DMS153 treated with DMSO at 0.1 percent for 48 hours (cell line): ENCODE measurements around the gene HAT1.

Experiments
- DNase-seq: peaks from one replicate; lab custom pipeline; 2025; ENCODE audit not compliant: unreplicated experiment; lab: John Stamatoyannopoulos, UW

The HAT1 gene

DNA sequence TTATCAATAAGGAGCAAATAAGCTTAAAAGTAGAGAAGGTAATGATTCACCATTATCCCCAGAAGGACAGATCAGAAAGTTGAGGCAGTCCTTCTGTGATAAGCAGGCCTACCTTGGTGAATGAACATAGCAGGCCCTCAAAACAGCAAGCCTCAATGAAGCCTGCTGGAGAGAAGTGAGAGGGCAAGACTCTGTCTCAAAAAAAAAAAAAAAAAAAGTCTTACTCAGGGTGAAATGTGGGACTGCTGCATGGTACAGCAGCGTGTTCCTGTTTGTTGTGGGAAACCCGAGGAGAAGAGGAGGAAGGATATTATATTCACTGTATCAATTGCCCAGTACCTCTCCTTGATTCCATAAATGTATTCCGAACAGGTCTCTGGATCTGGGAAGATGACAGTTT lies 8.7 kb upstream of the HAT1 start:
- no peak for DNase-seq

- DNase-seq: no peak
Measured at GRCh38 chr2:171919453-171919852, 2.8 kb upstream of the HAT1 start.

- no peak for DNase-seq
Measured at GRCh38 chr2:171921970-171922229, 361 bp upstream of the HAT1 start.

- no peak for DNase-seq
Measured at GRCh38 chr2:171923206-171923605, 945 bp downstream of the HAT1 start.

DNA sequence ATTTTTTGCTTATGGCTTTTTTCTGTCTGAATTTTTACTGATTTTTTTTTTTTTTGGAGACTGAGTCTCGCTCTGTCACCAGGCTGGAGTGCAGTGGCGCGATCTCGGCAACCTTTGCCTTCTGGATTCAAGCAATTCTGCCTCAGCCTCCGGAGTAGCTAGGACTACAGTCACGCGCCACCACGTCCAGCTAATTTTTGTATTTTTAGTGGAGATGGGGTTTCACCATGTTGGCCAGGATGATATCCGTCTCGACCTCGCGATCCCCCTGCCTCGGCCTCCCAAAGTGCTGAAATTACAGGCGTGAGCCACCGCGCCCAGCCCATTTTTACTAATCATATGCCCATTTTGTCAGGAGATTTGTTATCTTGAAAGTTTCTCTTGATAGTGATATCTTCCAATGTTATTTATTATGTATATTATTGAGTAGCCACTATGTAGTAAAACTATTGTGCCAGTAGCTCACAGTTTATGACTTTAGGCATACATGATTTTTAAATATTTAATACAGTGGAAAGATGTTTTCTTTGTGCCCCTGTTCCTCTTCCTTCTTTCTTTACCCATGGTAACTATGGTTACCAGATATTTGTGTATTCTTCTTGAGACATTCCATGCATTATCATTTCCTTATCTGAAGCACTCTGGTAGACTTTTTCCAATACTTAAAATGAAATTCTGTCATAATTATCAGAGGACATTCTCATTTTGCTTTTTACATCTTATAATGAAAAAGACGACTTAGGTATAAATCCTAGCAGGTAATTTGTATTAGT lies 2.1 kb downstream of the HAT1 start:
- no peak for DNase-seq

GRCh38 chr2:171930385-171930784 lies 8.1 kb downstream of the HAT1 start:
- DNase-seq: no peak

DNA sequence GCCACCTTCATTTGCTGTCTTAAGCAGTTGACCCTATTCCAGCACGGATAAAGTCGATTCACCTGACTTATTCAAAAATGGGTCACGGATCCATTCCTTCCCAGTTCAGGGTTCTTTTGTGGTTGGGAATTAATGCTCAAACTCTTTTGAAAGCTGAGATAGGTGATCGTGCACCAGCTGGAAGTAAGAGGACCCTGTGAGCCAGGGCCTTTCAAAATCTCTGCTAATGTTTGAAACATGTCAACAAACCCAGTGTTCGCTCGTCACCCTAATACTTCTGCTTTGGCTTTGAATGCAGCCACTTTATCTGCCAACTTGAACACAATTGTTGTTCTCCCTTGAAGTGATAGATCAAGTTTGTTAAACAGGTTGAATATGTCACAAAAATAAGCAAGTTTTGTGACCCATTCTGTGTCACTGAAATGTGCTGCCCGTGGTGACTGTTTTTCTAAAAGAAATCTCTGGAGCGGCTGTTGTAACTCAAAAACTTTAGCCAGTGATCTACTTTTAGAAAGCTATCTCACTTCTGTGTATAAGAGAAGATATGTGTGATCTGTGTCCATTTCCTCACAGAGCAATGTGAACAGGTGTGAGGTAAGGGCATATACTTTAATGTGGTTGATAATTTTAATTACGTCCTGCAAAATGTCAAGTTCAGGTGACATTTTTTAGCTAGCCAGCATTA lies 16.9 kb downstream of the HAT1 start:
- no peak for DNase-seq

- no peak for DNase-seq
Measured at GRCh38 chr2:171939743-171940071, 17.4 kb downstream of the HAT1 start.

DNA sequence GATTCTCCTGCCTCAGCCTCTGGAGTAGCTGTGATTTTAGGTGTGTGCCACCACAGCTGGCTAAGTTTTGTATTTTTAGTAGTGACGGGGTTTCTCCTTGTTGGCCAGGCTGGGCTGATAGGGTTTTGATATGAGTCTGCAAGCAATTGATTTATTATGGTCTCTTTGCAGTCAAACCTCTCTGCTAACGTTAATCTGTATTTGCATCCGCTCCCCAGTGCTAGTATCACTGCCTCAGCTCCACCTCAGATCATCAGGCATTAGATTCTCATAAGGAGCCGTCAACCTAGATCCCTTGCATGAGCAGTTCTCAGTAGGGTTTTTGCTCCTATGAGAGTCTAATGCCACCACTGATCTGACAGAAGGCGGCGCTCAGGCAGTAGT lies 19.0 kb downstream of the HAT1 start:
- DNase-seq: no peak

GRCh38 chr2:171943869-171944268 lies 21.6 kb downstream of the HAT1 start:
- DNase-seq: no peak

GRCh38 chr2:171952276-171952675 lies 30.0 kb downstream of the HAT1 start:
- DNase-seq: no peak

GRCh38 chr2:171952748-171953147 lies 30.5 kb downstream of the HAT1 start:
- no peak for DNase-seq

DNA sequence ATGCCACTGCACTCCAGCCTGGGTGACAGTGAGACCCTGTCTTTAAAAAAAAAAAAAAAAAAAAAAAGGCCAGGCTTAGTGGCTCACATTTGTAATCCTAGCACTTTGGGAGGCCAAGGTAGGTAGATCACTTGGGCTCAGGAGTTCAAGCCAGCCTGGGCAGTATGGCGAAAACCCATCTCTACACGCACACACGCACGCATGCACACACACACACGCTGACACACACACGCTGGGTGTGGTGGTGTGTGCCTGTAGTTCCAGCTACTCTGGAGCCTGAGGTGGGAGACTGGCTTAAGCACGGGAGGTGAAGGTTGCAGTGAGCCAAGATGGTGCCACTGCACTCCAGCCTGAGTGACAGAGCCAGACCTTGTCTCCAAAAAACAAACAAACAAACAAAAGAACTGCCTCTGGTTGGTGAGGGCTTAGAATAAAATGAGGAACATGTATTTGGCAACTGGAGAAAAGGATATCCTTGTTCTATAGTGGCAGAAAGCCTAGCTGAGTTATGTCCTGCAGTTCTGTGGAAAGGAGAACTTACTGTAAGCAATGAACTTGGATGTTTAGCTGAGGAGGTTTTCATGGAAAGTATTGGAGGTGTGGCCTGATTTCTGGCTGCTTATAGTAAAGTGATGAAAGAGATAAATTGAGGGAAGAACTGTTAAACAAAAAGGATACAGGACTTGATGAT lies 34.0 kb downstream of the HAT1 start:
- no peak for DNase-seq

DNA sequence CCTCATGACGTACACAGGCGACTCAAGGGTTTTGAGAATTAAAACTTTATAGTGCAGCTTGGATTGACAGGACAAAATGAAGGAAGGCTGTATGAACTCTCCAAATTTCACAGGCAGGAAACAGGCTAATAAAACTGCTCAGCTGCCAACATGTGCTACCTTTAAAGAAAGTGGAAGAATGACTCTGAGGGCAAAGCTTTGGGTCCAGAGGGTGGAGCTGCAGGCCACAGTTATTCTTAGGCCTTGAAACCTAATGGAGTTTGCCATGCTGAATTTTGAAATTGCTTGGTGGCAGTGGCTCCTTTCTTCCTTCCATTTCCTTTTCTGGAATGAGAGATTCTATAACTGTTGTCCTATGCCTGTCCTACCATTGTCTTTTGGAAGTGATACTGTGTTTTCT lies 34.8 kb downstream of the HAT1 start:
- peak; percentile 4 for DNase-seq

- DNase-seq: no peak
Measured at GRCh38 chr2:171958475-171958874, 36.2 kb downstream of the HAT1 start.

- no peak for DNase-seq
Measured at GRCh38 chr2:171959998-171960397, 37.7 kb downstream of the HAT1 start.

- DNase-seq: no peak
Measured at GRCh38 chr2:171960570-171960969, 38.3 kb downstream of the HAT1 start.

DNA sequence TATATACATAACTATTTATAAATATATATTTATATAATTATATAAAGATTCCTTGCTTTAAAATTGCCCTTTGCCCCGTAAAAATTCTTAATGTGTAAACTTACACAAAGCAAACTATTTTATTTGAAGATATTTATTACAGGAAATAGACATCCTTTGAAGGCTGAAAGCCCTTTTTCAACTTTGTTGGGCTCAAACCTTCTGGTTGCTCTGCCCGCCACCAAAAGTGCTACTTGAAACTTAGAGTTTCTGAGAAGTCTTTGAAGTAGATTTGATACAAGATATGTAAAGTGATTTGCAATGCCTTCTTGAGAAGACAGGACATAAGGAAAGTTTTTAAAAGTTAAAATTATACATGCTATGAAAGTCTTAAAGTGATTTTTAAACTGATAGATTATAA lies 40.9 kb downstream of the HAT1 start:
- no peak for DNase-seq

GRCh38 chr2:171964308-171964707 lies 42.0 kb downstream of the HAT1 start:
- peak; percentile 66 for DNase-seq

DNA sequence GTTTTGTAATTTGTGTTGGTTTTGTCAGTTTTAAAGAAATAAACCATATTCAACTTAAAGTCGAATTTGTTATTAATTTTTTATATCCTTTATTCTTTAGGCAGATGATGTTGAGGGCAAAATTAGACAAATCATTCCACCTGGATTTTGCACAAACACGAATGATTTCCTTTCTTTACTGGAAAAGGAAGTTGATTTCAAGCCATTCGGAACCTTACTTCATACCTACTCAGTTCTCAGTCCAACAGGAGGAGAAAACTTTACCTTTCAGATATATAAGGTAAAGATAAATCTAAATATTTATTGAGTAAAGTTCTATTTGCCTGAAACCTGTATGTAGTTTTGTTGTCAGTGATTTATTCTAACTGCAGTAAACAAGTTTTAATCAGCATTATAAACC lies 43.0 kb downstream of the HAT1 start:
- DNase-seq: no peak

DNA sequence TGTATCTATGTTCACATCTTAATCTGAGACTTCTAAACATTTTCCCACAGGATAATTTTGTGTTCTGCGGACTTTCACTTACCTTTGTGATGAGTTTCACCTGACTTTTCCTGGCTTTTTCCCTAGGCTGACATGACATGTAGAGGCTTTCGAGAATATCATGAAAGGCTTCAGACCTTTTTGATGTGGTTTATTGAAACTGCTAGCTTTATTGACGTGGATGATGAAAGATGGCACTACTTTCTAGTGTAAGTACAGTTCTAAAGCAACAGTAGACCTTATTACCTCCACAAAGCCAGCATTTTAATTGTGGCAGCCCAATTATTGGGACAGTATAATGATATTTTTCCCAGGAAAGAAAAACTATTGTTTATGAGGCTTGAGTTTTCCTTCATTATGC lies 43.4 kb downstream of the HAT1 start:
- no peak for DNase-seq

- DNase-seq: no peak
Measured at GRCh38 chr2:171966235-171966634, 44.0 kb downstream of the HAT1 start.

DNA sequence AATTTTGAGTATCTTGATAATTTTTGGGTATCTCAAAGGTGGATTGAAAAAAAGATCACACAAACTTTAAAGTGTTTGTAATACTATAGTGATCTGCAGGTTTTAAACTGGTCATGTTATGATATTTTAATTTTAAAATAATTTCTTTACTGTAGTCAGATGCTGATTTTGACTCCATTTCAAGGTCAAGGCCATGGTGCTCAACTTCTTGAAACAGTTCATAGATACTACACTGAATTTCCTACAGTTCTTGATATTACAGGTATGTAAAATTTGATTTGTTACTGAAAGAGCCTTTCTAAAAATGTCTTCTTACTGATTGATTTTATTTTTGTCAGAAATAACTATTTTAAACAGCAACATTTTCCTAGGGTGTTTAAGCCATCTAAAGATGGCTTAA lies 44.4 kb downstream of the HAT1 start:
- no peak for DNase-seq
